ENCODE data around the gene ZGLP1. TPM values are rescaled to one million over a fixed set of nuclear protein-coding genes. Genes with fewer than 3 reads are reported as not detected.

ZGLP1 gene
- total RNA-seq, 1 donor from 2014 or later: 3.4 TPM

- Mint-ChIP-seq H3K9me3 (ENCODE audit: unreplicated experiment) (peaks cover 21% of the 10 kb centered on the region), H3K36me3 (ENCODE audit: low read depth, unreplicated experiment) (peaks cover 2% of the 10 kb centered on the region), H3K27me3 (ENCODE audit: low read depth, unreplicated experiment) (peaks cover 51% of the 10 kb centered on the region), H3K4me1 (ENCODE audit: low read depth, unreplicated experiment) (no peaks in the 10 kb centered on the region), H3K27ac (ENCODE audit: unreplicated experiment) (no peak overlapping the region), H3K4me3 (ENCODE audit: unreplicated experiment) (no peak overlapping the region)
- Histone ChIP-seq H2AFZ (ENCODE audit: low read depth, low read length) (peak overlapping the region; percentile 26), H3K79me2 (ENCODE audit: insufficient read depth, low read length) (no peaks in the 10 kb centered on the region), H3K36me3 (ENCODE audit: insufficient read depth, low read length) (no peaks in the 10 kb centered on the region), H3K9me3 (ENCODE audit: insufficient read depth, low read depth, low read length) (peaks cover 11% of the 10 kb centered on the region), H3K9ac (ENCODE audit: low read length) (no peak overlapping the region), H3K4me1 (ENCODE audit: insufficient read depth, low read length) (peaks cover 20% of the 10 kb centered on the region), H3K27ac (ENCODE audit: low read depth, low read length) (no peak overlapping the region), H3K4me2 (ENCODE audit: low read length) (peak overlapping the region; percentile 63), H3K27me3 (ENCODE audit: insufficient read depth, low read length) (peaks cover 50% of the 10 kb centered on the region), H3K4me3 (ENCODE audit: insufficient read depth, low read depth, low read length) (no peak overlapping the region), H4K20me1 (ENCODE audit: insufficient read depth, low read length) (peaks cover 8% of the 10 kb centered on the region)
- FAIRE-seq (no peak), DNase-seq (ENCODE audit: low read depth) (no peak)
- TF ChIP-seq CTCF (IDR thresholded peaks at IDR 0.05; ENCODE audit: insufficient read depth, low read depth, low read length): no peak
- peak; percentile 65 for TF ChIP-seq EZH2 (IDR thresholded peaks at IDR 0.05; ENCODE audit: insufficient read depth, low read length)
These were observed 13.6 kb downstream of the ZGLP1 start for GRCh38 chr19:10295847-10296591.

- FAIRE-seq (no peak), DNase-seq (ENCODE audit: low read depth) (no peak)
- H3K27ac Mint-ChIP-seq (ENCODE audit: unreplicated experiment): no peak overlapping the region
- Histone ChIP-seq H3K4me1 (ENCODE audit: insufficient read depth, low read length) (peaks cover 25% of the 10 kb centered on the region), H2AFZ (ENCODE audit: low read depth, low read length) (no peak overlapping the region), H3K79me2 (ENCODE audit: insufficient read depth, low read length) (no peaks in the 10 kb centered on the region), H3K27me3 (ENCODE audit: insufficient read depth, low read length) (peaks cover 56% of the 10 kb centered on the region), H3K4me3 (ENCODE audit: insufficient read depth, low read depth, low read length) (no peak overlapping the region), H3K36me3 (ENCODE audit: insufficient read depth, low read length) (no peaks in the 10 kb centered on the region), H3K9ac (ENCODE audit: low read length) (no peak overlapping the region), H3K27ac (ENCODE audit: low read depth, low read length) (no peak overlapping the region), H3K9me3 (ENCODE audit: insufficient read depth, low read depth, low read length) (peaks cover 11% of the 10 kb centered on the region), H3K4me2 (ENCODE audit: low read length) (peak overlapping the region; percentile 63), H4K20me1 (ENCODE audit: insufficient read depth, low read length) (peaks cover 13% of the 10 kb centered on the region)
- TF ChIP-seq EZH2 (IDR thresholded peaks at IDR 0.05; ENCODE audit: insufficient read depth, low read length) (peak; percentile 75), CTCF (IDR thresholded peaks at IDR 0.05; ENCODE audit: insufficient read depth, low read depth, low read length) (no peak)
- H3K36me3 Mint-ChIP-seq (ENCODE audit: low read depth, unreplicated experiment): peaks cover 2% of the 10 kb centered on the region
- H3K4me1 Mint-ChIP-seq (ENCODE audit: low read depth, unreplicated experiment): no peaks in the 10 kb centered on the region
- peaks cover 57% of the 10 kb centered on the region for H3K27me3 Mint-ChIP-seq (ENCODE audit: low read depth, unreplicated experiment)
- no peak overlapping the region for H3K4me3 Mint-ChIP-seq (ENCODE audit: unreplicated experiment)
- H3K9me3 Mint-ChIP-seq (ENCODE audit: unreplicated experiment): peaks cover 24% of the 10 kb centered on the region
These were observed 14.2 kb downstream of the ZGLP1 start for GRCh38 chr19:10295305-10295846.

GRCh38 chr19:10294368-10294697, 15.3 kb downstream of the ZGLP1 start:
- no peak overlapping the region for H3K4me2 ChIP-seq (ENCODE audit: low read length)
- H4K20me1 ChIP-seq (ENCODE audit: insufficient read depth, low read length): peaks cover 16% of the 10 kb centered on the region
- Mint-ChIP-seq H3K4me3 (ENCODE audit: unreplicated experiment) (no peak overlapping the region), H3K4me1 (ENCODE audit: low read depth, unreplicated experiment) (no peaks in the 10 kb centered on the region), H3K27ac (ENCODE audit: unreplicated experiment) (no peak overlapping the region), H3K36me3 (ENCODE audit: low read depth, unreplicated experiment) (peaks cover 2% of the 10 kb centered on the region), H3K27me3 (ENCODE audit: low read depth, unreplicated experiment) (peaks cover 62% of the 10 kb centered on the region), H3K9me3 (ENCODE audit: unreplicated experiment) (peaks cover 28% of the 10 kb centered on the region)
- peaks cover 11% of the 10 kb centered on the region for H3K9me3 ChIP-seq (ENCODE audit: insufficient read depth, low read depth, low read length)
- DNase-seq (ENCODE audit: low read depth) (no peak), FAIRE-seq (no peak)
- no peaks in the 10 kb centered on the region for H3K36me3 ChIP-seq (ENCODE audit: insufficient read depth, low read length)
- H3K4me1 ChIP-seq (ENCODE audit: insufficient read depth, low read length): peaks cover 28% of the 10 kb centered on the region
- H3K27me3 ChIP-seq (ENCODE audit: insufficient read depth, low read length): peaks cover 63% of the 10 kb centered on the region
- H2AFZ ChIP-seq (ENCODE audit: low read depth, low read length): no peak overlapping the region
- H3K4me3 ChIP-seq (ENCODE audit: insufficient read depth, low read depth, low read length): no peak overlapping the region
- TF ChIP-seq EZH2 (IDR thresholded peaks at IDR 0.05; ENCODE audit: insufficient read depth, low read length) (peak; percentile 26), CTCF (IDR thresholded peaks at IDR 0.05; ENCODE audit: insufficient read depth, low read depth, low read length) (no peak)
- no peaks in the 10 kb centered on the region for H3K79me2 ChIP-seq (ENCODE audit: insufficient read depth, low read length)
- H3K27ac ChIP-seq (ENCODE audit: low read depth, low read length): no peak overlapping the region
- H3K9ac ChIP-seq (ENCODE audit: low read length): no peak overlapping the region

All from astrocyte (in vitro differentiated cells and primary cell).